HepG2 (cell line): ENCODE measurements around the gene LHFPL2. TPM values are rescaled to one million over a fixed set of nuclear protein-coding genes. Genes with fewer than 3 reads are reported as not detected.

Experiments used
- E2F2 ChIP-seq: sonication (generic); formaldehyde crosslinking; IDR thresholded peaks from 2 replicates; pipeline ENCODE4 v1.4.0; 2020; ENCODE audit warnings: missing genetic modification reagents, borderline replicate concordance
- GLMP ChIP-seq: sonication (generic); formaldehyde crosslinking; IDR thresholded peaks from 2 replicates; pipeline ENCODE4 v1.9.0; 2021; ENCODE audit warnings: missing genetic modification reagents, mild to moderate bottlenecking, borderline replicate concordance
- HNF4A ChIP-seq: sonication (generic); formaldehyde crosslinking; IDR thresholded peaks from 2 replicates; pipeline ENCODE4 v1.4.0; 2020; ENCODE audit warnings: missing genetic modification reagents
- HNF4G ChIP-seq, 2 experiments: sonication (generic) in 1 of 2; formaldehyde crosslinking in 1 of 2; IDR thresholded peaks; 2 replicates each; pipeline versions ENCODE4 v1.4.0 to v1.6.1; 2011 to 2020; ENCODE audit warnings: borderline replicate concordance in 2 of 2, low read depth in 2 of 2, mild to moderate bottlenecking in 2 of 2, low read length in 1 of 2, missing genetic modification reagents in 1 of 2, moderate library complexity in 1 of 2
- KDM5A ChIP-seq: fragments of 200-600 bp; sonication (generic); IDR thresholded peaks from 2 replicates; pipeline ENCODE4 v1.7.0; 2018; ENCODE audit warnings: antibody characterized with exemption, mild to moderate bottlenecking, low read length, borderline replicate concordance
- MAFK ChIP-seq, 2 experiments: IDR thresholded peaks in 1 of 2; conservative IDR thresholded peaks in 1 of 2; 2 replicates each; pipeline ENCODE4 v1.6.1; 2011; ENCODE audit warnings: improper control_type of control experiment in 2 of 2, low read length in 2 of 2
- NR2F1 ChIP-seq, 2 experiments: fragments of 450-650 bp in 1 of 2; formaldehyde crosslinking in 1 of 2; IDR thresholded peaks; 2 replicates each; pipeline versions ENCODE4 v1.5.0 to v1.6.1; 2016 to 2020; ENCODE audit warnings: mild to moderate bottlenecking in 1 of 2, missing compliant biosample characterization in 1 of 2, missing genetic modification reagents in 1 of 2, moderate library complexity in 1 of 2
- POGK ChIP-seq: sonication (generic); formaldehyde crosslinking; conservative IDR thresholded peaks from 2 replicates; pipeline ENCODE4 v1.8.0; 2022; ENCODE audit warnings: mild to moderate bottlenecking, moderate library complexity, missing genetic modification reagents
- RAD21 ChIP-seq: fragments of 450-650 bp; formaldehyde crosslinking; IDR thresholded peaks from 2 replicates; pipeline ENCODE4 v1.5.0; 2020; ENCODE audit warnings: mild to moderate bottlenecking
- SALL1 ChIP-seq: sonication (generic); formaldehyde crosslinking; IDR thresholded peaks from 2 replicates; pipeline ENCODE4 v1.8.0; 2022; ENCODE audit warnings: mild to moderate bottlenecking, missing genetic modification reagents
- SNAI1 ChIP-seq: sonication (generic); formaldehyde crosslinking; IDR thresholded peaks from 2 replicates; pipeline ENCODE4 v1.5.0; 2020; ENCODE audit warnings: mild to moderate bottlenecking, missing genetic modification reagents, borderline replicate concordance
- SNAPC2 ChIP-seq: sonication (generic); formaldehyde crosslinking; IDR thresholded peaks from 2 replicates; pipeline ENCODE4 v1.8.1; 2022; ENCODE audit warnings: mild to moderate bottlenecking, missing genetic modification reagents
- SP5 ChIP-seq: IDR thresholded peaks from 2 replicates; pipeline ENCODE4 v1.6.1; 2016; ENCODE audit warnings: low read depth, borderline replicate concordance
- TAF1 ChIP-seq: sonication (generic); formaldehyde crosslinking; IDR thresholded peaks from 2 replicates; pipeline ENCODE4 v1.4.0; 2020; ENCODE audit warnings: missing genetic modification reagents
- ZFP62 ChIP-seq: sonication (generic); formaldehyde crosslinking; IDR thresholded peaks from 2 replicates; pipeline ENCODE4 v1.4.0; 2020; ENCODE audit warnings: missing genetic modification reagents
- ZMYM2 ChIP-seq: sonication (generic); formaldehyde crosslinking; IDR thresholded peaks from 2 replicates; pipeline ENCODE4 v1.8.0; 2022; ENCODE audit warnings: mild to moderate bottlenecking, missing genetic modification reagents
- ZNF138 ChIP-seq: sonication (generic); formaldehyde crosslinking; IDR thresholded peaks from 2 replicates; pipeline ENCODE4 v1.5.0; 2020; ENCODE audit warnings: mild to moderate bottlenecking, low read depth, missing genetic modification reagents
- ZNF350 ChIP-seq: sonication (generic); formaldehyde crosslinking; IDR thresholded peaks from 2 replicates; pipeline ENCODE4 v1.4.0; 2020; ENCODE audit warnings: mild to moderate bottlenecking, low read depth, missing genetic modification reagents, borderline replicate concordance
- ZNF460 ChIP-seq: sonication (generic); formaldehyde crosslinking; IDR thresholded peaks from 2 replicates; pipeline ENCODE4 v1.5.1; 2020; ENCODE audit warnings: missing genetic modification reagents, mild to moderate bottlenecking, borderline replicate concordance
- ZNF549 ChIP-seq: sonication (generic); formaldehyde crosslinking; IDR thresholded peaks from 2 replicates; pipeline ENCODE4 v1.5.0; 2020; ENCODE audit warnings: missing genetic modification reagents
- ZNF644 ChIP-seq: IDR thresholded peaks from 2 replicates; pipeline ENCODE4 v1.6.1; 2016; ENCODE audit warnings: low read depth
- ZNF770 ChIP-seq: sonication (generic); formaldehyde crosslinking; IDR thresholded peaks from 2 replicates; pipeline ENCODE4 v1.5.0; 2020; ENCODE audit warnings: mild to moderate bottlenecking, missing genetic modification reagents
- ZNF878 ChIP-seq: sonication (generic); formaldehyde crosslinking; IDR thresholded peaks from 2 replicates; pipeline ENCODE4 v1.8.1; 2023; ENCODE audit warnings: mild to moderate bottlenecking, missing genetic modification reagents, moderate library complexity
- polyA plus RNA-seq, 8 experiments: library from polyadenylated mRNA; depleted of rRNA in 3 of 8; stranded (reverse) in 7 of 8; unstranded in 1 of 8; fragments of >200 nt; fragmentation: Illumina TruSeq in 4 of 8; extraction: Trizol in 4 of 8; gene quantifications; 2 replicates each; pipeline versions ENCODE4 v1.2.1 to v1.2.3, GENCODE V29; 2011 to 2016; ENCODE audit warnings: low read depth in 4 of 8, missing spikeins in 1 of 8, mixed read lengths in 1 of 8; ENCODE audit not compliant: insufficient read depth in 1 of 8
- total RNA-seq, 5 experiments: library from RNA; depleted of rRNA; stranded (reverse); fragments of >200 nt; fragmentation: Illumina TruSeq; extraction: Trizol; gene quantifications; 2 replicates each; pipeline ENCODE4 v1.2.3, GENCODE V29; 2016; ENCODE audit warnings: low read depth in 1 of 5

LHFPL2 gene
- total and polyA plus RNA-seq, 2 of the 13 experiments (the other 11 are each of a cell fraction or from before 2014, with no cell fraction given), result 6.0 to 20.0 TPM

- TF ChIP-seq POGK (CRISPR knock-in tag) (no peak), ZNF138 (CRISPR knock-in tag) (no peak), HNF4A (CRISPR knock-in tag) (peak; percentile 84), ZNF460 (CRISPR knock-in tag) (no peak), SNAPC2 (CRISPR knock-in tag) (0 out of 2 replicates have a peak, but pooled peaks have one; percentile 27), SP5 (no peak), RAD21 (0 out of 2 replicates have a peak, but pooled peaks have one; percentile 21), ZNF878 (no peak), ZNF644 (CRISPR knock-in tag) (0 out of 2 replicates have a peak, but pooled peaks have one; percentile 22), GLMP (no peak), E2F2 (CRISPR knock-in tag) (no peak), KDM5A (no peak), HNF4G (IDR thresholded peaks at IDR 0.05; ENCODE audit: borderline replicate concordance, low read depth, low read length) (peak; percentile 81), HNF4G (CRISPR knock-in tag; IDR thresholded peaks at IDR 0.05; ENCODE audit: borderline replicate concordance, low read depth) (peak; percentile 66; the same call in 1 of the 2 replicates), ZNF549 (no peak), ZFP62 (CRISPR knock-in tag) (no peak), ZNF770 (peak; percentile 24; the same call in 1 of the 2 replicates), TAF1 (CRISPR knock-in tag) (no peak), ZNF350 (peak; percentile 25; the same call in 1 of the 2 replicates), SALL1 (CRISPR knock-in tag) (peak; percentile 76), NR2F1 (CRISPR knock-in tag; IDR thresholded peaks at IDR 0.05) (peak; percentile 53 to 76; a peak in 3 of 4 replicates), MAFK (conservative IDR thresholded peaks at IDR 0.05 in 1 of 2, IDR thresholded peaks at IDR 0.05 in 1 of 2; ENCODE audit: low read length in 2 of 2) (peak; percentile 94 to 96), ZMYM2 (CRISPR knock-in tag) (peak; percentile 64; the same call in 1 of the 2 replicates), SNAI1 (no peak)
Observed at GRCh38 chr5:78574131-78574673, 74.4 kb downstream of the LHFPL2 start (continued).
